GM12878 (cell line): ENCODE data around the gene SIPA1. TPM values are rescaled to one million over a fixed set of nuclear protein-coding genes. Genes with fewer than 3 reads are reported as not detected.

Experiments used
- ATAC-seq: fragments of 200-7000 bp; cut with Tn5 transposase; 3 replicates; pipeline ENCODE4 v1.9.1; 2020; ENCODE audit warnings: mild to moderate bottlenecking, moderate library complexity
- BruUV-seq: library from RNA; stranded (reverse); fragments of 400-500 nt; replicated peaks from 2 replicates; lab custom pipeline; 2021; lab: Mats Ljungman, UMichigan
- CTCF ChIA-PET: fragments of 300-600 bp; sonication (Branson Sonifier 250); formaldehyde crosslinking; extraction: SDS; loops from one replicate; lab custom pipeline; 2021; ENCODE audit warnings: inconsistent platforms; lab: Yijun Ruan, JAX
- POLR2A ChIA-PET: fragments of 350-600 bp; formaldehyde crosslinking; extraction: SDS; loops from one replicate; lab custom pipeline; 2021; ENCODE audit warnings: inconsistent platforms; lab: Charles Lee
- RAD21 ChIA-PET: fragments of 300-600 bp; sonication (Branson Sonifier 250); formaldehyde crosslinking; loops from one replicate; lab custom pipeline; 2023; ENCODE audit warnings: antibody characterized with exemption; ENCODE audit not compliant: unreplicated experiment; lab: Charles Lee
- SMC1A ChIA-PET: fragments of 300-600 bp; sonication (Branson Sonifier 250); formaldehyde crosslinking; loops from one replicate; lab custom pipeline; 2023; ENCODE audit not compliant: unreplicated experiment, uncharacterized antibody; lab: Charles Lee
- DNase-seq: peaks from one replicate; pipeline ENCODE4 v3.0.0-alpha.2; 2011; ENCODE audit warnings: low read depth, low spot score
- FAIRE-seq: peaks from 3 replicates; lab custom pipeline; 2011; peaks lifted over from hg19 to GRCh38; lab: Jason Lieb, UNC
- H2AFZ ChIP-seq: 2 replicates; pipeline ENCODE4 v1.6.0; 2011; ENCODE audit warnings: low read depth, low read length, control low read depth; ENCODE audit not compliant: control insufficient read depth
- H3K27ac ChIP-seq: 2 replicates; pipeline ENCODE4 v1.5.1; 2011; ENCODE audit warnings: control low read depth; ENCODE audit not compliant: control insufficient read depth, insufficient read depth
- H3K27me3 ChIP-seq, 2 experiments: replicated peaks in 1 of 2; 2 replicates each; pipeline versions ENCODE4 v1.6.0 to v1.6.1; 2011; ENCODE audit warnings: low read length in 1 of 2; ENCODE audit not compliant: control insufficient read depth in 2 of 2, insufficient read depth in 2 of 2
- H3K36me3 ChIP-seq, 2 experiments: 2 replicates each; pipeline ENCODE4 v1.5.1; 2011; ENCODE audit warnings: low read length in 1 of 2; ENCODE audit not compliant: control insufficient read depth in 2 of 2, insufficient read depth in 2 of 2
- H3K4me1 ChIP-seq: 2 replicates; pipeline ENCODE4 v1.6.1; 2011; ENCODE audit warnings: mild to moderate bottlenecking, low read length, moderate library complexity, mixed read lengths; ENCODE audit not compliant: control insufficient read depth, insufficient read depth
- H3K4me2 ChIP-seq: 2 replicates; pipeline ENCODE4 v1.6.0; 2011; ENCODE audit warnings: control low read depth; ENCODE audit not compliant: control insufficient read depth, insufficient read depth
- H3K4me3 ChIP-seq: fragments of 200-600 bp; sonication (generic); 2 replicates; pipeline ENCODE4 v1.5.1; 2016
- H3K79me2 ChIP-seq: 2 replicates; pipeline ENCODE4 v1.6.0; 2011; ENCODE audit warnings: low read length; ENCODE audit not compliant: control insufficient read depth, insufficient read depth
- H3K9ac ChIP-seq: 2 replicates; pipeline ENCODE4 v1.8.0; 2011; ENCODE audit warnings: low read length, control low read depth, mixed read lengths; ENCODE audit not compliant: control insufficient read depth, insufficient read depth
- H3K9me3 ChIP-seq: replicated peaks from 3 replicates; pipeline ENCODE4 v1.5.1; 2011; ENCODE audit warnings: mild to moderate bottlenecking, low read length; ENCODE audit not compliant: control insufficient read depth, insufficient read depth
- H4K20me1 ChIP-seq: 2 replicates; pipeline ENCODE4 v1.6.0; 2011; ENCODE audit not compliant: control insufficient read depth, insufficient read depth
- ATF3 ChIP-seq: IDR thresholded peaks from 2 replicates; pipeline ENCODE4 v1.6.1; 2011; ENCODE audit warnings: low read depth, mild to moderate bottlenecking, low read length, moderate library complexity, borderline replicate concordance; ENCODE audit errors: extremely low read depth
- BCL11A ChIP-seq: IDR thresholded peaks from 2 replicates; pipeline ENCODE4 v1.6.1; 2011; ENCODE audit warnings: low read depth, low read length
- ETV6 ChIP-seq, 2 experiments: fragments of 450-650 bp in 1 of 2; IDR thresholded peaks in 1 of 2; conservative IDR thresholded peaks in 1 of 2; 2 replicates each; pipeline ENCODE4 v1.6.1; 2014; ENCODE audit warnings: antibody characterized with exemption in 1 of 2, borderline replicate concordance in 1 of 2, low read depth in 1 of 2, mild to moderate bottlenecking in 1 of 2, moderate library complexity in 1 of 2
- HDAC2 ChIP-seq: fragments of 200-600 bp; sonication (generic); IDR thresholded peaks from 2 replicates; pipeline ENCODE4 v1.6.1; 2017
- LARP7 ChIP-seq: fragments of 450-650 bp; IDR thresholded peaks from 2 replicates; pipeline ENCODE4 v1.6.1; 2017; ENCODE audit warnings: mild to moderate bottlenecking
- PAX5 ChIP-seq: IDR thresholded peaks from 2 replicates; pipeline ENCODE4 v1.6.1; 2011; ENCODE audit warnings: low read depth, low read length, borderline replicate concordance
- RCOR1 ChIP-seq: conservative IDR thresholded peaks from 2 replicates; pipeline ENCODE4 v1.6.1; 2012; ENCODE audit warnings: low read depth, low read length, improper control_type of control experiment
- RFX5 ChIP-seq: IDR thresholded peaks from 2 replicates; pipeline ENCODE4 v1.6.1; 2011; ENCODE audit warnings: low read depth, low read length, improper control_type of control experiment
- SIN3A ChIP-seq: IDR thresholded peaks from 2 replicates; pipeline ENCODE4 v1.6.1; 2012; ENCODE audit warnings: low read depth, low read length, improper control_type of control experiment
- SMARCA5 ChIP-seq: fragments of 450-650 bp; IDR thresholded peaks from 2 replicates; pipeline ENCODE4 v1.6.1; 2017; ENCODE audit warnings: mild to moderate bottlenecking
- TAF1 ChIP-seq: IDR thresholded peaks from 2 replicates; pipeline ENCODE4 v1.6.1; 2011; ENCODE audit warnings: mild to moderate bottlenecking, low read depth, low read length, borderline replicate concordance
- WRNIP1 ChIP-seq: IDR thresholded peaks from 2 replicates; pipeline ENCODE4 v1.6.1; 2011; ENCODE audit warnings: low read depth, low read length, improper control_type of control experiment, borderline replicate concordance
- WGBS: methylation state at CpG from one replicate; pipeline ENCODE4 v1.1.6; 2016; ENCODE audit warnings: low lambda C conversion rate; ENCODE audit not compliant: insufficient replicate concordance, insufficient coverage; ENCODE audit errors: missing lambda C conversion rate; 5-methylcytosine and 5-hydroxymethylcytosine counted together
- in situ Hi-C: fragments of 300-500 bp; cut with MboI; formaldehyde crosslinking; loops from 9 replicates; pipeline ENCODE4 v1.14.3; 2018; ENCODE audit warnings: mixed read lengths
- intact Hi-C: fragments of 100-400 bp; cut with micrococcal nuclease; formaldehyde crosslinking; loops from one replicate; pipeline ENCODE4 v1.14.2; 2022; ENCODE audit not compliant: unreplicated experiment
- polyA plus RNA-seq, 11 experiments: library from polyadenylated mRNA; depleted of rRNA in 4 of 11; unstranded in 6 of 11; stranded (reverse) in 5 of 11; fragments of >200 nt; fragmentation: Nextera tagmentation in 4 of 11; fragmentation: Illumina TruSeq in 1 of 11; extraction: Ambion mirVana in 4 of 11; extraction: Trizol in 1 of 11; gene quantifications; 1 replicate in 1 of 11; 2 replicates in 10 of 11; pipeline versions ENCODE4 v1.2.1 to v1.2.3, GENCODE V29; 2011 to 2016; ENCODE audit warnings: inconsistent platforms in 2 of 11, missing spikeins in 2 of 11, low read depth in 1 of 11
- total RNA-seq, 4 experiments: library from RNA; depleted of rRNA in 3 of 4; stranded (reverse); fragments of >200 nt in 3 of 4; fragmentation: Illumina TruSeq in 1 of 4; extraction: Trizol in 1 of 4; gene quantifications; 2 replicates each; pipeline versions ENCODE4 v1.2.1 to v1.2.3, GENCODE V29; 2013 to 2021

SIPA1 gene
- total and polyA plus RNA-seq, 10 of the 15 experiments (the other 5 are each of a cell fraction or from before 2014, with no cell fraction given) = 1.0 to 139 (median 33.4) TPM

GRCh38 chr11:65662247-65662798 lies 24.4 kb downstream of the SIPA1 start:
- FAIRE-seq = no peak
- ChIA-PET CTCF (interaction anchor here (0.6 to 3.6 kb wide), 8 partner anchors 10 to 222 kb away, joined by 3 to 13 read pairs (median 7); partner anchors contain the start of genes KAT5, PCNX3 and SIPA1), POLR2A (interaction anchor here (0.5 to 5.5 kb wide), 13 partner anchors 9 to 227 kb away, joined by 3 to 88 read pairs (median 4); partner anchors contain the start of genes CCDC85B, KAT5, PCNX3 and SIPA1), SMC1A (interaction anchor here (1.1 to 1.9 kb wide), 6 partner anchors 10 to 228 kb away, joined by 3 to 19 read pairs (median 6); partner anchors contain the start of genes CCDC85B and PCNX3), RAD21 (interaction anchor here (0.7 to 2.6 kb wide), 11 partner anchors 10 to 121 kb away, joined by 3 to 19 read pairs (median 6); partner anchors contain the start of genes AP5B1, KAT5, PCNX3 and RNASEH2C)
- H3K27ac ChIP-seq = peak overlapping the region; percentile 98
- TSS peak; percentile 54 for BruUV-seq
- peak; percentile 14; the same call in 2 of the 3 replicates for ATAC-seq
- peaks cover 18 to 20% of the 10 kb centered on the region in 2 experiments; a peak in 3 of 4 replicates for H3K36me3 ChIP-seq
- H3K4me1 ChIP-seq = peaks cover 9% of the 10 kb centered on the region
- TF ChIP-seq RCOR1 (no peak), SIN3A (peak; percentile 24; the same call in 1 of the 2 replicates), TAF1 (peak; percentile 1; the same call in 1 of the 2 replicates), PAX5 (no peak), LARP7 (0 out of 2 replicates have a peak, but pooled peaks have one; percentile 68), HDAC2 (no peak), ETV6 (conservative IDR thresholded peaks at IDR 0.05 in 1 of 2, IDR thresholded peaks at IDR 0.05 in 1 of 2; ENCODE audit: borderline replicate concordance in 1 of 2, low read depth in 1 of 2) (no peak), BCL11A (no peak), ATF3 (no peak), RFX5 (no peak), SMARCA5 (0 out of 2 replicates have a peak, but pooled peaks have one; percentile 66), WRNIP1 (peak; percentile 68; the same call in 1 of the 2 replicates)
- in situ Hi-C loops = no loop called here
- 0% methylated on average over 12 of the region's 29 CpGs for WGBS
- H3K27me3 ChIP-seq = no peaks in the 10 kb centered on the region
- no peak for DNase-seq
- H4K20me1 ChIP-seq = no peaks in the 10 kb centered on the region; the same call in none of the 2 replicates
- peak overlapping the region; percentile 98 for H3K9ac ChIP-seq
- H3K9me3 ChIP-seq = no peaks in the 10 kb centered on the region
- peaks cover 28% of the 10 kb centered on the region for H3K79me2 ChIP-seq
- peak overlapping the region; percentile 92 for H3K4me2 ChIP-seq
- intact Hi-C loops = no loop called here
- peak overlapping the region; percentile 44 for H2AFZ ChIP-seq
- peak overlapping the region; percentile 88 for H3K4me3 ChIP-seq
